HG03039 (cell line): ENCODE results near the gene KATNB1.

Experiments used
- ATAC-seq: cut with Tn5 transposase; IDR thresholded peaks from one replicate; pipeline ENCODE4 v1.9.1; 2021; ENCODE audit warnings: mild to moderate bottlenecking, moderate library complexity; ENCODE audit not compliant: unreplicated experiment

The KATNB1 gene

GRCh38 chr16:57803134-57803990 is 67.8 kb downstream of the KATNB1 start:
- no peak for ATAC-seq

DNA sequence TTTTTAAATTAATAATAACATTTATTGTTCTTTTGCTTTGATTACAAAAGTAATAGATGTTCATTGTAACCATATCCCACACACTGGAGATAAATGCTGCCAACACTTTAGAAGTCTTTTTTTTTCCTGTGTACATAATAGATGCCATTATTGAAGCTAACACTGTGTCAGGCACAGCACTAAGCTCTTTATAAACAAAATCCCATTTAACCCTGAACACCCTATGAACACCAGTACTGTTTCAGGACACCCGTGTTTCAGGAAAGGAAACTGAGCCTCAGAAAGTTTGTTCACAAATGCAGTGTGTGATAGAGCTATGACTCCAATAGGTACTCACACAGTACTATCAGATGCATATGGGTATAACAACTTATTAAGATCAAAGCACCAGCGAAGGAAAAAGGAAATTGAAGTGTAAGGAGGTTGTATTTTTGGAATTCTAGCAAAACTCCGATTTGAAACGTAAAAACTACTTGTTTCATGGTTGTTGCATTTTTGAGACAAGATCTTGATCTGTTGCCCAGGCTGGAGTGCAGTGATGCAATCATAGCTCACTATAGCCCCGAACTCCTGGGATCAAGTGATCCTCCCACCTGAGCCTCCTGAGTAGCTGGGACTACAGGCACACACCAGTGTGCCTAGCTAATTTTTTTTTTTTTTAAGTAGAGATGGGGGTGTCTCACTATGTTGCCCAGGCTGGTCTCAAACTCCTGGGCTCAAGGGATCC is 68.7 kb downstream of the KATNB1 start:
- ATAC-seq, result no peak

- ATAC-seq, result no peak
Observed at GRCh38 chr16:57805176-57805575, 69.6 kb downstream of the KATNB1 start.
